Cardiac muscle cell (in vitro differentiated cells and primary cell): ENCODE measurements around the gene LRTM2. TPM values are rescaled to one million over a fixed set of nuclear protein-coding genes. Genes with fewer than 3 reads are reported as not detected.

ENCODE experiments used
- DNase-seq, 2 donors: peaks; one replicate each; pipeline versions ENCODE4 v3.0.0 to v3.0.0-alpha.2; 2010 to 2017; ENCODE audit warnings: low read depth in 1 of 2, low spot score in 1 of 2
- H3K27ac ChIP-seq: fragments of 200-600 bp; sonication (generic); 2 replicates; pipeline ENCODE4 v1.5.1; 2016
- H3K27me3 ChIP-seq: fragments of 200-600 bp; sonication (generic); 2 replicates; pipeline ENCODE4 v1.6.0; 2016; ENCODE audit warnings: control low read depth
- H3K36me3 ChIP-seq: fragments of 200-600 bp; sonication (generic); 2 replicates; pipeline ENCODE4 v1.5.1; 2016; ENCODE audit warnings: control low read depth
- H3K4me1 ChIP-seq: fragments of 200-600 bp; sonication (generic); 2 replicates; pipeline ENCODE4 v1.8.1; 2017; ENCODE audit warnings: low read depth, mild to moderate bottlenecking, mixed run types
- H3K4me3 ChIP-seq: fragments of 200-600 bp; sonication (generic); 2 replicates; pipeline ENCODE4 v1.5.1; 2016; ENCODE audit warnings: mild to moderate bottlenecking
- H3K9me3 ChIP-seq: fragments of 200-600 bp; sonication (generic); 2 replicates; pipeline ENCODE4 v1.5.1; 2017; ENCODE audit warnings: low read depth, mild to moderate bottlenecking, control low read depth
- CTCF ChIP-seq: IDR thresholded peaks from 2 replicates; pipeline ENCODE4 v1.5.1; 2012; ENCODE audit warnings: low read depth, mild to moderate bottlenecking, low read length
- polyA plus RNA-seq: library from polyadenylated mRNA; unstranded; fragments of >200 nt; fragmentation: Nextera tagmentation; extraction: Ambion mirVana; gene quantifications from 2 replicates; pipeline ENCODE4 v1.2.1, GENCODE V29; 2016
- total RNA-seq: library from RNA; depleted of rRNA; stranded (reverse); fragments of >200 nt; gene quantifications from 2 replicates; pipeline ENCODE4 v1.2.3, GENCODE V29; 2016

The LRTM2 gene
- total and polyA plus RNA-seq, 2 experiments from 2014 or later, result not detected

DNA sequence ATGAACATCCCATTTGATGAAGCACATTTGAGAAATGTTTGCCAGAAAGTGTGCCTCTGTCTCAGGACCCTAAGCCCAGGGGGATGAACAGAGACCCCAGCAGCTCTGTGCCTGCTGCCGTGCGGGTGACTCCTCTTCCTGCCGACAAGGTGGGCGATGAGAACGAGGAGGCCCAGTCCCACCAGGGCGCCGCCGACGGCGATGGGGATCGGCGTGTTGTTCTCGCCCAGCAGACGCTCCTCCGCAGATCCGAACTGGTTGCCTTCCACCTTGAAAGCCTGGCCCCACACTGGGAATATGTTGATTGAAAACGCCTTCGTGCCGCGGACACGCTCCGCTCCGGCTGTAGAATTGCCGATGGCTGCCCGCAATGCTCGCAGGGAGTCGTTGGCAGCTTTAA is 44.1 kb downstream of the LRTM2 start:
- Histone ChIP-seq H3K9me3 (no peaks in the 10 kb centered on the region), H3K4me3 (no peak overlapping the region), H3K27me3 (no peaks in the 10 kb centered on the region), H3K27ac (no peak overlapping the region), H3K36me3 (no peaks in the 10 kb centered on the region), H3K4me1 (no peaks in the 10 kb centered on the region)
- TF ChIP-seq CTCF, result no peak
- DNase-seq, result no peak

GRCh38 chr12:1864867-1865266 is 44.5 kb downstream of the LRTM2 start:
- H3K9me3 ChIP-seq, result no peaks in the 10 kb centered on the region
- H3K4me3 ChIP-seq, result no peak overlapping the region
- no peak for DNase-seq
- no peaks in the 10 kb centered on the region for H3K27me3 ChIP-seq
- no peaks in the 10 kb centered on the region for H3K4me1 ChIP-seq
- no peak for TF ChIP-seq CTCF
- no peak overlapping the region for H3K27ac ChIP-seq
- no peaks in the 10 kb centered on the region for H3K36me3 ChIP-seq

GRCh38 chr12:1865284-1865866 is 45.0 kb downstream of the LRTM2 start:
- H3K27me3 ChIP-seq, result no peaks in the 10 kb centered on the region
- H3K9me3 ChIP-seq, result no peaks in the 10 kb centered on the region
- H3K36me3 ChIP-seq, result no peaks in the 10 kb centered on the region
- DNase-seq, result no peak
- no peak for TF ChIP-seq CTCF
- no peak overlapping the region for H3K4me3 ChIP-seq
- no peak overlapping the region for H3K27ac ChIP-seq
- no peaks in the 10 kb centered on the region for H3K4me1 ChIP-seq

GRCh38 chr12:1869145-1869544 is 48.8 kb downstream of the LRTM2 start:
- TF ChIP-seq CTCF, result no peak
- no peak for DNase-seq
- H3K4me3 ChIP-seq, result no peak overlapping the region
- no peaks in the 10 kb centered on the region for H3K27me3 ChIP-seq
- no peak overlapping the region for H3K27ac ChIP-seq
- H3K9me3 ChIP-seq, result no peaks in the 10 kb centered on the region
- no peaks in the 10 kb centered on the region for H3K36me3 ChIP-seq
- no peaks in the 10 kb centered on the region for H3K4me1 ChIP-seq

GRCh38 chr12:1870086-1870485 is 49.7 kb downstream of the LRTM2 start:
- no peak overlapping the region for H3K4me3 ChIP-seq
- no peak overlapping the region for H3K27ac ChIP-seq
- H3K9me3 ChIP-seq, result no peaks in the 10 kb centered on the region
- no peak for TF ChIP-seq CTCF
- H3K27me3 ChIP-seq, result no peaks in the 10 kb centered on the region
- no peaks in the 10 kb centered on the region for H3K36me3 ChIP-seq
- no peak for DNase-seq
- no peaks in the 10 kb centered on the region for H3K4me1 ChIP-seq
